ENCODE measurements around the gene TSHZ1. TPM values are rescaled to one million over a fixed set of nuclear protein-coding genes. Genes with fewer than 3 reads are reported as not detected.
"Not testable (repeated sequence)": the region's sequence is repeated elsewhere in the genome, so short reads cannot be mapped to it uniquely, and the experiment has no call there.

TSHZ1 gene
- total and polyA plus RNA-seq, 9 donors = 27.9 to 109 (median 65.6) TPM

GRCh38 chr18:75183973-75184493, 26.6 kb upstream of the TSHZ1 start:
- H3K4me1 ChIP-seq (ENCODE audit: insufficient read depth) = no peaks in the 10 kb centered on the region
- no peaks in the 10 kb centered on the region for H3K9me3 ChIP-seq
- no peak overlapping the region for H3K27ac ChIP-seq
- H3K27me3 ChIP-seq = no peaks in the 10 kb centered on the region
- TF ChIP-seq EP300 (IDR thresholded peaks at IDR 0.05) = no peak
- no peak for TF ChIP-seq POLR2A (IDR thresholded peaks at IDR 0.05)
- TF ChIP-seq CTCF (IDR thresholded peaks at IDR 0.05) = no peak
- no peak overlapping the region for H3K4me3 ChIP-seq
- 91 to 92% (median 91%) methylated on average over 14 of the region's 14 CpGs for WGBS, 3 donors
- intact Hi-C loops (cut with DNase I) = no loop called here
- DNase-seq = no peak
- no peaks in the 10 kb centered on the region for H3K36me3 ChIP-seq

- no peak for TF ChIP-seq EP300 (IDR thresholded peaks at IDR 0.05)
- no peak for TF ChIP-seq POLR2A (IDR thresholded peaks at IDR 0.05)
- TF ChIP-seq CTCF (IDR thresholded peaks at IDR 0.05) = no peak
- intact Hi-C loops (cut with DNase I) = no loop called here
- Histone ChIP-seq H3K27ac (no peak overlapping the region), H3K36me3 (no peaks in the 10 kb centered on the region), H3K4me1 (ENCODE audit: insufficient read depth) (no peaks in the 10 kb centered on the region), H3K4me3 (no peak overlapping the region), H3K9me3 (no peaks in the 10 kb centered on the region), H3K27me3 (no peaks in the 10 kb centered on the region)
- no peak for DNase-seq
- WGBS, 3 donors = 89 to 93% (median 89%) methylated on average over 3 of the region's 3 CpGs
These were observed 25.1 kb upstream of the TSHZ1 start for GRCh38 chr18:75185460-75185859.

- intact Hi-C loops (cut with DNase I); H3K4me1 ChIP-seq (ENCODE audit: insufficient read depth): not testable (repeated sequence)
These were observed 22.9 kb upstream of the TSHZ1 start for GRCh38 chr18:75187702-75188101.

GRCh38 chr18:75189696-75190095, 20.9 kb upstream of the TSHZ1 start:
- Histone ChIP-seq H3K27me3 (no peaks in the 10 kb centered on the region), H3K27ac (no peak overlapping the region), H3K9me3 (no peaks in the 10 kb centered on the region), H3K36me3 (no peaks in the 10 kb centered on the region), H3K4me1 (ENCODE audit: insufficient read depth) (no peaks in the 10 kb centered on the region), H3K4me3 (no peak overlapping the region)
- 91 to 94% (median 92%) methylated on average over 6 of the region's 6 CpGs for WGBS, 3 donors
- intact Hi-C loops (cut with DNase I) = no loop called here
- TF ChIP-seq EP300 (IDR thresholded peaks at IDR 0.05) (no peak), POLR2A (IDR thresholded peaks at IDR 0.05) (no peak), CTCF (IDR thresholded peaks at IDR 0.05) (no peak)
- DNase-seq = no peak

More at GRCh38 chr18:75187702-75188101, 22.9 kb upstream of the TSHZ1 start:
- 85 to 90% (median 89%) methylated on average over 4 of the region's 4 CpGs for WGBS, 3 donors
- not testable (repeated sequence) for H3K27me3 ChIP-seq, DNase-seq, H3K9me3 ChIP-seq, H3K27ac ChIP-seq, H3K36me3 ChIP-seq, H3K4me3 ChIP-seq

GRCh38 chr18:75192899-75193298, 17.7 kb upstream of the TSHZ1 start:
- Histone ChIP-seq H3K27ac (no peak overlapping the region), H3K27me3 (no peaks in the 10 kb centered on the region), H3K4me1 (ENCODE audit: insufficient read depth) (no peaks in the 10 kb centered on the region), H3K36me3 (no peaks in the 10 kb centered on the region), H3K9me3 (no peaks in the 10 kb centered on the region), H3K4me3 (no peak overlapping the region)
- TF ChIP-seq CTCF (IDR thresholded peaks at IDR 0.05) = no peak
- TF ChIP-seq EP300 (IDR thresholded peaks at IDR 0.05) = no peak
- no peak for TF ChIP-seq POLR2A (IDR thresholded peaks at IDR 0.05)
- intact Hi-C loops (cut with DNase I) = no loop called here
- no peak for DNase-seq
- WGBS, 3 donors = 58 to 80% (median 64%) methylated on average over 7 of the region's 7 CpGs
